ENCODE results near the gene CCNF.

- TF ChIP-seq CTCF (IDR thresholded peaks at IDR 0.05; ENCODE audit: poor library complexity, severe bottlenecking) (no peak), MXI1 (conservative IDR thresholded peaks at IDR 0.05; ENCODE audit: poor library complexity, severe bottlenecking) (no peak), POLR2AphosphoS5 (IDR thresholded peaks at IDR 0.05) (no peak), TAF1 (IDR thresholded peaks at IDR 0.05; ENCODE audit: low read depth) (no peak), EZH2 (IDR thresholded peaks at IDR 0.05; ENCODE audit: borderline replicate concordance, insufficient read depth, low read length, poor library complexity, severe bottlenecking) (no peak)
Observed at GRCh38 chr16:2404099-2404498, 25.1 kb upstream of the CCNF start.
